Fibroblast of skin of scalp (primary cell): ENCODE measurements around the gene CAMTA1.

Experiments
- DNase-seq: peaks from one replicate; pipeline ENCODE4 v3.0.0-alpha.2; 2013

The CAMTA1 gene

GRCh38 chr1:7046314-7046713 is 261.1 kb downstream of the CAMTA1 start:
- peak; percentile 90 for DNase-seq

GRCh38 chr1:7046891-7047290 is 261.6 kb downstream of the CAMTA1 start:
- peak; percentile 28 for DNase-seq

- DNase-seq: no peak
Observed at GRCh38 chr1:7047866-7048265, 262.6 kb downstream of the CAMTA1 start.

- no peak for DNase-seq
Observed at GRCh38 chr1:7048395-7048794, 263.1 kb downstream of the CAMTA1 start.

DNA sequence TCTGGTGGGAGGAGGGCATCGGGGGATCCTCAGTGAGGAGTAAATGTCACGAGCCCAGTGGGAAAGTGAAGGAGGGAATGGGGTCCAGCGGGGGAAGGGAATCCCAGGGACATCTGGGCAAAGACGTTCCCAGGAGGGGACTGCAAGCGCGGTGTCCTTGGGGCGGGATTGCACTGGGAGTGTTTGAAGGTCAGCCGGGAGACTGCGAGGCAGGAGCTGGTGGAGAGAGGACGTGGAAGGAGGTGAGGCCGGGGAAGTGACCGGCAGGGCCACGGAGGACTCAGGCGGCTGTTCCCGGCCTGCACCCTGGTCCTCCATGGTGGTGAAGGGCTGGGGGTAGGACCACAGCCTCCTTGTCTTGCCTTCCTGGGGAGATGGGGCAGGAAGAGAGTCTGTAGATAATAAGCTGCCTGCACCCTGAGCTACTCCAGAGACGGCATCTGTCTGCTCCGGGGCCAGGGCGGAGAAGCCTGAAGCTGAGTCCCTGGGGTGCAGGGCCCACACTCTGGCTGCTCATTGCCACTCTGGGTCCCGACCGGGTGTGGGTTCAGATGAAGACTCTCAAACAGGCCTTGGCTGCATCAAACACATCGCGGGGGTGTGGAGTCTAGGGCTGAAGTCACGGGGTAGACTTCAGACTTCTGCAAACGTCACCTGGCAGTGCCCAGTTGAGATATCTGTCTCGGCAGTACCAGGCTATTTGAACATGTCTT is 264.8 kb downstream of the CAMTA1 start:
- DNase-seq: no peak

DNA sequence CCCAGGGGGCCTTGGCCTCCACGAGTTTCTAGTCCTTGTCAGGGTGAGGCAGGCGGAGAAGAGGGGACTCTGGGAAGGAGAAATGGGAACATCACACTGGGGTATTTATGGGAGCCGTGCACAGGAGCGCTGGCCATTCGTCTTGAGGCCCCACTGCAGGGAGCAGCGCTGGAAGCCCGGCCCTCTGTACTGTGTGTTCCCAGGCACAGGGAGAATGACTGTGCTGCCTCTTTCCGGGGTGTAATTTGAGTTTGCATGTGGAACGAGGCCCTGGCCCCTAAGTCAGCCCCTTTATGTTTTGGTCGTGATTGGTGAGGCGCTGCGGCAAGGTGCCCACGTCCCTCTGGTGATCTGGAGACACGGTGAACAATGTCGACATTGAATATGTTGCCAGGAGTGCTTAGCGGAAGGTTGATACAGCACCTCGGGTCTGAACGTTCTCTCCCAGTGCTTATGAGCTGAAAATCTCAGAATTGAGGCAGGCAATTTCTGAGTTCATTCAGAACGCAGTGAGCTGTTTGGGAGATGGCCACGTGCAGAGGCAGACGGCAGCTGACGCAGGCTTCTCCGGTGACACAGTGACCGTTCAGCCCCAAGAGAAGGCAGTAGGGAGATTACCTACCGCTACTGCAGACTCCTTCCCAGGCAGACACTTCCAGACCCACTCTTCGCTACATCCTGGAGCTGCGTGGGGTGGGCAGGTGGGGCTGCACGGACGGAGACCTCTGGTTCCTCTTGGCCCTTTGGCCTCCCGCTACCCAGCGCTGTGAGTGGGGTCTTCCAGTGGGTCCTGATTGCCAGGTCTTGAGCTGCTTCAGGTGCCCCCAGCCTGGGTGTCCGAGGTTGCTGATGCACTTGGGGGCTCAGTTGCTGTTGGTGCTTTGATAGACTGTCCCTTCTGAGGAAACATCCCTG is 265.8 kb downstream of the CAMTA1 start:
- DNase-seq: no peak

- DNase-seq: no peak
Observed at GRCh38 chr1:7052701-7053100, 267.4 kb downstream of the CAMTA1 start.

- no peak for DNase-seq
Observed at GRCh38 chr1:7060745-7061144, 275.5 kb downstream of the CAMTA1 start.

DNA sequence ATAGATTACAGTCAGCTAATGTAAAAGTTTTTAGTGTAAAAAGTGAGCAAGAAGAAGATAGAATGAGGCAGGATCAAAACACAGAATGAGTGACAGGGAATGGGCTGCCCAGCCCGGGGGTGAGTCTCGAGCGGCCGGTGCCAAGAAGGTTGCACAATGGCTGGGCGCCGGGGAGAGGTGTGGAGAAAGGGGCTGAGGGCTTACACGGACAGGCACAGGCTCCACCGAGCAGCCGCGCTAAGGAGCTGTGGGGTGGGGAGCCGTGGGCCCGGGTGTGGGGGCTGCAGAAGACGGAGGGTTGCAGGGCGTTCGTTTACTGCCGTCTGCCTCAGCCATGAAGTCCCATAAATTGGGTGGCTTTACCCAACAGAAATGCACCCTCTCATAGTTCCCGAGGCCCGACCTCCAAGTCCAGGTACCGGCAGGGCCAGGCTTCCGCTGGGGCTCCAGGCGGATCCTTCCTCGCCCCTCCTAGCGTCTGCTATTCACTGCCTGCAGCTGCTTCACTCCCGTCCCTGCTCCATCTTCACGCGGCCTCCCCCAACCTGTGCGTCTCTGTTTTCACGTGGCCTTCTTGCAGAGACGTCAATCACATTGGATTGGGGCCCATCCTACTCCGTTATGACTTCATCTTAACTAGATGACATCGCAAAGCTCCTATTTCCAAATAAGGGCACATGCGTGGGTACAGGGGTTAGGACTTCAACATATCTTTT is 277.2 kb downstream of the CAMTA1 start:
- no peak for DNase-seq

GRCh38 chr1:7063981-7064380 is 278.7 kb downstream of the CAMTA1 start:
- no peak for DNase-seq

- no peak for DNase-seq
Observed at GRCh38 chr1:7068552-7068951, 283.3 kb downstream of the CAMTA1 start.

DNA sequence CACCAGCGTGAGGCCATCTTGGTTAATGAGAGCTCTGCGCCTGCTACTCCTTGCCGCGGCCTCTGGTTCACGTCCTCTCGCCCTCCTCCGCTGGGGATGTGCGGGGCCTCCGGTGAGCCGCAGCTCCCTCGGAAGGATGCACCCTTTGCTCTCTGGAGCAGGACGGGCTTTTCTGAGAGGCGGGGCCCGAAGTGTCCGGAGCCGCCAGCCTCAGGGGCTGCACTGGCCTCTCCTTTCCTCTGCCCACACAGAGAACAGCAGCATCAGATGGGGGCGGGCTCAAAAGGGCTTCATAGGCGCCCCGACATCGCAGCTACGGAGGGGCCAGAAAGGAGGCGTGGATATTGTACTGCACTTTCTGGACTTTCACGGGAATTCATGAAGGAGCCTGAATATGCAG is 284.7 kb downstream of the CAMTA1 start:
- DNase-seq: no peak

GRCh38 chr1:7070389-7071029 is 285.3 kb downstream of the CAMTA1 start:
- peak; percentile 63 for DNase-seq

DNA sequence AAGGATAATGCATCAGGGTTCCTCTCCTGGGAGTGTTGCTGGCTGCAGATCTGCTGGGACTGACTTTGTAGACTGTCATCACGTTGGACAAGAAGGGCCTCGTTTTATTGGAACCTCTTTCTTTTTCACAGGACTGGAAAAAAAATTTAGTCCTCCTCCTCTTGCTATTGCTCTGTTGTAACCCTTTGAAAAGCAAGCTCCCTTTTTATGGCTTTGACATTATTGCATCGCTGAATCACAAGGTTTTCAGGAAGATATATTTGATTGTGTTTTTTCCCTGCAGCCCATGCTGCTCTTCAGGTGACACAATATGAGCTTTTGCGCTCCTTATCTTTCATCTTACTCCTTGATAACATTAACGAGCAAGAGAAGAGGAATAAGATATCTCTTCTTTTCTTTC is 290.9 kb downstream of the CAMTA1 start:
- no peak for DNase-seq

- no peak for DNase-seq
Observed at GRCh38 chr1:7076572-7076971, 291.3 kb downstream of the CAMTA1 start.

- DNase-seq: no peak
Observed at GRCh38 chr1:7077136-7077535, 291.9 kb downstream of the CAMTA1 start.

GRCh38 chr1:7077970-7078369 is 292.7 kb downstream of the CAMTA1 start:
- DNase-seq: no peak

- no peak for DNase-seq
Observed at GRCh38 chr1:7079637-7080036, 294.4 kb downstream of the CAMTA1 start.

DNA sequence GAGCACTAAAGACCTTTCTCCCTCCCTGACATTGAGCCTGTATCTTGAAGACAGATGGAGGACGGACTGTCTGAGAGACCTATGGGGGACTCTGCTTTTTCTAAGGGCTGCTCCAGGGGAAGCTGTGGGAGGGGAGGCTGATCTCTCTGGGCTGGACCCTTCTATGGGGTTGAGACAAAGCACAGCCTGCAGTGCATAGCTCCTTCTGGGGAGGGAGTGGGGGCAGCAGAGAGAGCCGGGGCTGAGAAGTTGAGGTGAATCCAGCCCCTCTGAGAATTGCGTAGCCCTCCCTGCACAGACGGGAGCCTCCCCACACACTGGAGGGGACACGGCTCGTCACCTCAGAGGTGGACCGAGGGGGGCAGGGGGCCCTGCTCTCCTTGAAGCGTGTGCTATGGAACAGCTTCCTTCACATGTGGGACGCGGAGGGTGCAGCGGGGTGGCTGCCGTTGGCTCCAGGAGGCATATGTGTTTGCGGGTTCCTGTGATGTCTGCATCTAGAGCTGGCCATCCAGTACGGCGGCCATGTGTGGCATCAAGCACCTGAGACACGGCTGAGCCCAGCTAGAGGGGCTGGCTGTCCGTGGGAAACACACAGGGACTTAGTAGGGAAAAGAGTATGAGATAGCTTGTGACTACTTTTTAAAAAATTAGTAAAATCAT is 299.1 kb downstream of the CAMTA1 start:
- no peak for DNase-seq

DNA sequence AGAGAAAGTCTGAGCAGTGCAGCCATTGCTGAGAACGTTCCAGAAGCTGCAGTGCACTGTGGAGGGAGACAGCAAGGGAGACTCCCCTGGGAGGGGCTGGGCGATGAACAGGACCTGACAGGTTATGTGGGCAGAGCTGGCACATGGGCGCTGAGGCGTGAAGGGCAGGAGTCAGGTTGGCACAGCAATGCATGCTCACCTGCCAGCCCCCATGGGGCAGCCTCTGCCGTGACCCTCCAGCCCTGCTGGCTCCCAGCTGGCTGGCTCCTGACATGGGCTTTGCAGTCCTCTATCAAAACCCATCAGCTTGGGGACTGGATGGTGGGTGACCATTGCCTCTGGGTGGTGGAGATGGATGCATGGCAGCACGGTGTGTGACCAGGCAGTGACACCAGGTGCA is 300.3 kb downstream of the CAMTA1 start:
- DNase-seq: no peak

DNA sequence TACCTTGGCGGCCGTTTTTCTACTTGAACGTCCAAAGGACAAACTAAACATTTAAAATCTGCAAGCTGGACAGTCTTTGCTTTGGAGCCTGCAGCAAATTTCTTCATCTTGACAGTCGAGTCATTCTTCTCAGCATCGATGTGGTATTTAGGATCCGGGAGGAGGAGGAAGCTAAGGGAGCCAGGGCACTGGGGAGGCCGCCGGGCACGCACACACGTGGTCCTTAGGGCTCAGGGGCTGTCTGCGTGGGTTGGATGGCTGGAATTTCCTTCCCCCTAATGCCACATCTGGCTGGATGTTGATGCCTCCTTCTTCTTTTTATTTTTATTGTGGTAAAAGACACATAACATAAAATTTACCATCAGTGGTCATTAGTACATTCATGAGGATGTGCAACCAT is 300.9 kb downstream of the CAMTA1 start:
- DNase-seq: no peak

DNA sequence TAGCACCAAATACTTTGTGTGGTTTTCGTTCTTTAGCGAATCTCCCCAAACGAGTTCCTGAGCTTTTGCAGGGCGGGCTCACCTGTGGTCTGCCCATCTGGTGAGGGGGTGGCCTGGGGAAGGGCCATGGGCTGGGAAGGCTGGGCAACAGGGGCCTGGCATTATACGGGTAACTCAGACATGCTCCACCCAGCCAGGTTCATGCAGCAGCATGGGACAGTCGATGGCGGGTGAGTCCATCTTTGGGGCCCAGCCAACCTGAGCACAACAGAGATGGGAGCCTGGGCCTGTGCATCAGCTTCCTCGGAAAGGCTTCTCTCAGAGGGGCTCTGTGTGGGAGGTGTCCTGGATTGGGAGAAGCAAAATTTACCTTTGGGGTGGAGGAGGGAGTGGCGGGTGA is 302.6 kb downstream of the CAMTA1 start:
- no peak for DNase-seq
